ENCODE results near the gene SLC34A1.

SLC34A1 gene

GRCh38 chr5:177447066-177447610 lies 62.9 kb downstream of the SLC34A1 start:
- DNase-seq = peak; percentile 67 to 76

GRCh38 chr5:177447611-177448243 lies 63.5 kb downstream of the SLC34A1 start:
- DNase-seq = no peak
